Activated CD4-positive, alpha-beta T cell treated with anti-CD3 and anti-CD28 coated beads for 24 hours (primary cell): Measurements from ENCODE around the gene PNLIPRP1.

Source experiments
- DNase-seq, 2 donors: peaks; one replicate each; pipeline ENCODE4 v3.0.0-alpha.2; 2020; ENCODE audit warnings: low read depth in 2 of 2

PNLIPRP1 gene

DNA sequence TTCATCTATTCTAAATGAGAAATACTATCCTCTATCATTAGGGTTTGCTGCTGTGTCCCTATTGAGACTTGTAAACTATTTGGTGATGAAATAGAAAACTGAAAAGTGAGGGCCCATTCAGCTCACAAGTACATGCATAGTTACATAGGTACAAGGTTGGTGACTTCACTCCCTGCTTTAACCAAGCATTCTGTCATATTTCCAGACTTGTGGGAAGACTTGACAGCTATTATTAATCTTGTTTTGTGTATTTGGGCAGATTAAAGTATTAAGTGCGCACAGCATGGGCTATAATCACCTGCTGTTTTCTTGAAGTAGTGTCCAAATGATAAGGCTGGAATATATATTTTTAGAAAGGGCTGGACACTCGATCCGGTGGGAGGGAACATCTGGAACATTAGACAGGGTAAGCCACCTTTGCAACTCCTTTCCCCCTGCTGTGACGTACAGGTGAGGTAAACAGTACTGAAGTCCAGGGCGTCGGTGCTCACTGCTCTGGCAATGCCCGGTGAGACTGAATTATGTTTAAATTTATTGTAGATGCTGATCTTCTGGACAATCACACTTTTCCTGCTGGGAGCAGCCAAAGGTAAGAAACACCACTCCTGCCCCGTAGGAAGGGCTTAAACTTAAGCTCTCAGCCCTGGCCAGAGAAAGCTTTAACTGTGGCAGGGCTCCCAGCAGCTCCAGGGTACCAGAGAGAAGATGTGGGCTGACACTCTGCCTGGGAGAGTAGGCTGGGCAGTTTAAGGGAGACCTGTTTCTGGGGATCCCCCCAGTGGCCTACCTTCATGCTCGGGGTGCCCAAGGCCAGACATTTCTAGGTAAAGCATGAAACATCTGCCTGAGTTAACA, at the start of gene PNLIPRP1:
PNLIPRP1 (plus strand) TSS at position 370 of the 855 bp plus-strand sequence; CDS start at position 541, 171 bp downstream.
- no peak for DNase-seq

- no peak for DNase-seq
Measured at GRCh38 chr10:116542007-116542677, 48.6 kb upstream of the PNLIPRP1 start.

DNA sequence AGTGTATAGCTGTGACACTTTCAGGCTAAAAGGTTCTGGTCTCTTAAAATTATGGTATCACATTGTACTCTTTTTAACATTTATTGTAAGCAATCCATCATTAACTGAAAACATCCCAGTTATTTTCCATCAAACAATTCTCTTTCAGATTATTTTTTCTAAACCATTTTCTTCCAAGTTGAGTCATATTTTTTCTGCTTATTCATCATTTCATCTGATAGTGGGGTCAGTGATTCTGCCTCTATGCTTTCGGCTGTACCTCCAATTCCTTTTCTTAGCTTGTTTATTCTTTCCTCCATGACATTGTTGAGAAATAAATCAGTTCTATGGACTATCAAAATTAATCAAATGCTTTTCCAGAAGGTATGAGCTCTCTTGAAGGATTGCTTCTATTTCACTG, 45.6 kb upstream of the PNLIPRP1 start:
- no peak for DNase-seq

DNA sequence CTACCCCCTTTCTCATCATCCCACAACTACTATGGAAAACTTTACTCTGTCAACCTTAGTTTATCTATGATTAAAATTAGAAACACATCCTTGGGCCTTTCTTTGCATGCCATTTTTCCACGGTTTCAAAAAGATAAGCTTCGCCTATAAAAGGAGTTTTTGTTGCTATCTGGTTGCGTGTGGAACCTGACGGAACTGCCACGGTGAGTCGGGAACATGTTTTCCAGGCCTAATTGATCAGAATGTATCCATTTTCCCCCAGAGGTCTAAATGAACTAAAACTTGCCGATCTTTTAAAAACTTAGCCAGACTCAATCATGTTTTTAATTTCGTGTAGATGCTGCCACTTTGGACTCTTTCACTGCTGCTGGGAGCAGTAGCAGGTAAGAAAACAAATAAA, 45.0 kb upstream of the PNLIPRP1 start, which contains the start of gene PNLIP:
PNLIP (plus strand) TSS at position 176 of the 400 bp plus-strand sequence; CDS start at position 338, 162 bp downstream.
- DNase-seq = no peak

DNA sequence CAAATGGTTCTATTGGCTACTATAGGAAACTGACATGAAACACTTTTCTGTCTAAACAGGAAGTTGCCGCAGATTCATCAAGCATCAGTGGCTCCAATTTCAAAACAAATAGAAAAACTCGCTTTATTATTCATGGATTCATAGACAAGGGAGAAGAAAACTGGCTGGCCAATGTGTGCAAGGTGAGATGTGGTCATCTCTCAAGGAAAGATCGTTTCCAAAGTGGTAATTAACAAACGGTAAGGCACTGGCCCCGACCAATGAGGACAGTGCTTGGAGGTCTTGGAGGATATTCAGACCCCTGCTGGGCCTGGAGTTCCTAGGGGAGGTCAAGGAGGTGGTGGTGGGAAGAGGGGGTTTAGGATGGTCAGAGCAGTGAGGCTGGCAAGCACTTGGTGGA, 42.5 kb upstream of the PNLIPRP1 start:
- DNase-seq = no peak

DNA sequence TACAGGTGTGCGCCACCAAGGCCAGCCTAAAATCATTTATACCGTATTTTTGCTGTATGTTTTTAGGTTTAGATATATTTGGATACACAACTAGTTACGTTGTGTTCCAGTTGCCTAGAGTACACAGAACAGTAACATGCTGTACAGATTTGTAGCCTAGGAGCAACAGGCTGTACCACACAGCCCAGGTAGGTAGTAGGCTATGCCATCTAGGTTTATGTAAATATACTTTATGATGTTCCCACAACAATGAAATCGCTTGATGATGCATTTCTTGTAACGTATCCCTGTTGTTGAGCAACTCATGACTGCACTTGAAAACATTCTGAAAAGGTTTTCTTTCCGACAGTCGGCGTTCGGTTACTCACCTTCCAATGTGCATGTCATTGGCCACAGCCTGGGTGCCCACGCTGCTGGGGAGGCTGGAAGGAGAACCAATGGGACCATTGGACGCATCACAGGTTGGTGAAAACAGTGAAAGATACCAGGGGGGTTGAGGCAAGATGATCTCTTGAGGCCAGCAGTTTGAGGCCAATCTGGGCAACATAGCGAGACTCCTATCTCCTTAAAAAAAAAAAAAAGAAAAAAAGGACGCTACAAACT, 37.3 kb upstream of the PNLIPRP1 start:
- DNase-seq = no peak

DNA sequence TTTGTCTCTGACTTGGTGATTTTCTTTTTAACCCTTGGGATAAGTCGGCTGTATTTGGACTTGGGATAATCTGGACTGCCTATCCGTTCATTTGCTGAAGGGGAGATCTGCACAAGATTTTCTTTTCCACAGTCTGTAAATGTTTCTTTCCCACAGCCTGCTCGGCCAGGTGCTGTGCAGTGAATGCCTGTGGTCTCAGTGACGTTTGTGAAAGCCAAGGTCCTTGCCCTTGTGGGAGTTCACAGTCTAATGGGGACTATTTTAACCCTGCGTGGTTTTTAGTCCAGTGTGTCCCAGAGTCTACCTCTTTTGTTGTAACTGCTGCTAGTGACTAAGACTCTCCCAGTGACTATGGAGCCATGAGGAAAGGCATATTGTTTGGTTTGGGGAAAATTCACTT, 36.1 kb upstream of the PNLIPRP1 start:
- no peak for DNase-seq

- no peak for DNase-seq
Measured at GRCh38 chr10:116555880-116556279, 34.9 kb upstream of the PNLIPRP1 start.

DNA sequence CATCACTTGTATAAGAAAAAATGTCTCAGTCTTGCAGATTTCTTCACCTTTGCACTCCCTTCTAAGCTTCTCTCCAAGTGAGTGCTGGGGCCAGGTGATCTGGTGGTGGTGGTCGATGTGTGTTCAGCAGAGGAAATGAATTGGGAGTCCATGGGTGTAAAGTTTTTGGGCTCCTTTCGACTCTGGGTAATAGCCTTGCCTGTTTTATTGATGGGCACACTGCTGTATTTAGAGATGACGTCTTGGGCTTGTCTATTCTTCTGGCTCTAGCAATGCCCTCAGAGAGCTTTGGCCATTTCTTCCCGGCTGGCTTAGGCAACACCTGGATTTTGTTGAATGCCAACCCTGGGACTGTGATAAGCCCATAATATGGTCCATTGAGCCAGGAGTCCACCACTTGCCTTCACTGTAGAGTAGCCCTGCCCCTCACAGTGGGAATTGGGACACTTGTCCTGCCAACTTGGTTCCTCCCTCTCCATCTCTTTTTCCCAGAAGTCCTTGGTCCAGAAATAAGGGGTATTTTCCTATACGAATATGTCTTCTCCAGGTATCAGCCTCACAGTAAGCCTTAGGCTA, 33.4 kb upstream of the PNLIPRP1 start:
- no peak for DNase-seq

GRCh38 chr10:116565534-116565933, 25.2 kb upstream of the PNLIPRP1 start:
- DNase-seq = no peak

DNA sequence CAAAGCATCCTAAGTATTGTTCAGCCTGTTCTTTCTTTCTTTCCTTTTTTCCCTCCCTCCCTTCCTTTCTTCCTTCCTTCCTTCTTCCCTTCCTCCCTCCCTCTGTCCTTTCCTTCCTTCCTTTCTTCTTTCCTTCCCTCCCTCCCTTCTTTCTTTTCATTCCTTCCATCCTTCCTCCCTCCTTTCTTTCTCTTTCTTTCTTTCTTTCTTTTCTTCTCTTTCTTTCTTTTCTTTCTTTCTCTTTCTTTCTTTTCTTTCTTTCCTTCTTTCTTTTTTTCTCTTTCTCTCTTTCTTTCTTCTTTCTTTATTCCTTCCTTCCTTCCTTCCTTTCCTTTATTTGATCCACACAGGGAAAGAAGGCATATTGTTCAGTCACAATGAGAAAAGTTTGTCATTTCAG, 23.8 kb upstream of the PNLIPRP1 start:
- DNase-seq = no peak

DNA sequence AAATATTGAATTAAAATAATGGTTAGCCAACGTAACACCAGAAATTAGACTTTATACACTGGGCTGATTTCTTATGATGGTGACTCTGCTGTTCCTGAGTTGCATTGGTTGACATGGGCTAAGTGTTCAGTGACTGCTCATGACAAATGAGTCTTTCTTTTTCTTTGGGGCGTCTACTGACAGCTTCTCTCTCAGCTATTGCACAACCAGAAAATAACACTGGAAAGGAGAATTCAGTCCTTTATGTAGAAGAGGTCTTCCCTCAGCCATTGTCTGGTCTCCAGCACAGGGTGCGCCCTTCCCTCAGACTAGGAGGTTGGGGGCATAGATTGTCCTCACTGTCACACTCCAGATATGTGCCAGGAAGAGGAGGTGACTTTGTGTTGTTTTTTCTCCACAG, 23.4 kb upstream of the PNLIPRP1 start:
- no peak for DNase-seq

- no peak for DNase-seq
Measured at GRCh38 chr10:116574797-116575196, 16.0 kb upstream of the PNLIPRP1 start.

GRCh38 chr10:116587878-116588591, 2.7 kb upstream of the PNLIPRP1 start:
- DNase-seq = no peak

GRCh38 chr10:116588995-116589394, 1.8 kb upstream of the PNLIPRP1 start:
- no peak for DNase-seq

GRCh38 chr10:116589926-116590325, 833 bp upstream of the PNLIPRP1 start:
- DNase-seq = no peak

GRCh38 chr10:116593139-116593740, 2.5 kb downstream of the PNLIPRP1 start:
- no peak for DNase-seq

- no peak for DNase-seq
Measured at GRCh38 chr10:116594525-116595035, 3.8 kb downstream of the PNLIPRP1 start.

DNA sequence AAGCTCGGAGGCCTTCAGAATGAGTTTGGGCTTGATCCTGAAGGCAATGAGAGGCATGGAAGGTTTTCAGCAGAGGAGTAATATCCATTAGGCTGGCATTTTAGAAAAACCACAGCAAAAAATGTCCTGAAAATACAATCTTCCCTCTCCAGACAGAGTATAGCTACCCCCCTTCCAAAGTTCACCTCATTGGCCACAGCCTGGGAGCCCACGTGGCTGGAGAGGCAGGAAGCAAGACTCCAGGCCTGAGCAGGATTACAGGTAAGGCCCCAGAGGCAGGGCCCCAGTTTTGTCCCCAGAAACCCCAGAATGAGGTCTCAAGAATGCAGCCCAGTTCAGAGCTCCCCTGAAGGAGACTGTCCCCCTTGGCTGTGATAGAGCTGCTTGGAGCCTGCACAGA, 5.3 kb downstream of the PNLIPRP1 start:
- DNase-seq = no peak

DNA sequence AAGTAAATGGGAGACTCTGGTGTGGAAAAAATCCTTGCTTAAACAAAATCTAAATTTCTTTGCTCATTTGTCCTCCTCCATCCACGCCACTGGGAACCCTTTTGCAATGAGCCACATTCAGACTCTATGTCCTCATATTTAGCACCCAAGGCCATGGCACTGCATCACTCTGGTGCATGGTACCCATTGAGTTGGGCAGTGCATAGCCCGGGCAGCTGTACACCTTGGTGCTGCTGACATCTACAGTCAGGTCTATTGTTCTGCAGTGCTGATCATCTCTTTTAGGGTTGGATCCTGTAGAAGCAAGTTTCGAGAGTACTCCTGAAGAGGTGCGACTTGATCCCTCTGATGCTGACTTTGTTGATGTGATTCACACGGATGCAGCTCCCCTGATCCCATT, 6.8 kb downstream of the PNLIPRP1 start:
- DNase-seq = no peak

DNA sequence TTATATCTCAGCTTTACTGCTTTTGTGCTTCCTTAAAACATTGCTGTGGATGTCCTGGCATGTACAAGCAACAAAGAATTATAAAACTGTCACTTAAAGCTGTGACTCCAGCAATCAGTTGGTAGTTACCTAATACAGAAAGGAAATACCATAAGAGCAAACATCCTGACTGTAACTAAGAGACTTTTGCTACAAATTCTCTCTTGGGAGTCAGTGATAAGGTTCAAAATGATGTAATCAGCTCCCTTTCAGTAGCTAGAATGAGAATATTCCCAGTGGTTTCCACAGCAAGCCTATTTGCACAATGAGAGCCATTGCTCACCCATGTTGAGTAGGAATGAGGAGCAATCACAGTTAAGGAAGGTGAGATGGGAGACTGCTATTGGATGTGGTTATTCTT, 7.6 kb downstream of the PNLIPRP1 start:
- DNase-seq = no peak
